ENCODE data around the gene HMG20B. TPM values are rescaled to one million over a fixed set of nuclear protein-coding genes. Genes with fewer than 3 reads are reported as not detected.

Gene HMG20B
- polyA plus RNA-seq, 1 of the 3 experiments (the other 2 are of a cell fraction), result 92.0 TPM

- Histone ChIP-seq H3K4me3 (ENCODE audit: low read depth in 2 of 2, low read length in 1 of 2) (no peak overlapping the region), H3K27me3 (ENCODE audit: insufficient read depth) (no peaks in the 10 kb centered on the region), H2AFZ (ENCODE audit: low read depth) (no peak overlapping the region), H3K27ac (ENCODE audit: low read depth in 2 of 2, low read length in 1 of 2) (no peak overlapping the region), H3K36me3 (replicated peaks in 1 of 2; ENCODE audit: control insufficient read depth in 1 of 2, insufficient read depth in 2 of 2, low read length in 1 of 2) (peaks cover 4 to 55% of the 10 kb centered on the region in 2 experiments), H3K9me3 (no peaks in the 10 kb centered on the region), H4K20me1 (ENCODE audit: insufficient read depth) (peaks cover 13% of the 10 kb centered on the region), H3K79me2 (ENCODE audit: insufficient read depth) (no peaks in the 10 kb centered on the region), H3K4me2 (no peak overlapping the region), H3K4me1 (ENCODE audit: control insufficient read depth in 1 of 2, insufficient read depth in 2 of 2, low read depth in 1 of 2, low read length in 1 of 2) (no peaks in the 10 kb centered on the region; a peak in 1 of 4 replicates), H3K9me2 (no peaks in the 10 kb centered on the region), H3F3A (replicated peaks; ENCODE audit: insufficient read depth) (no peaks in the 10 kb centered on the region), H3K9ac (no peak overlapping the region)
- ChIA-PET CTCF (interaction anchor here (1.4 kb wide), 1 partner anchor 55 kb away, joined by 3 read pairs; no protein-coding TSS in a partner anchor), POLR2A (no interaction called here)
- TF ChIP-seq MXI1 (IDR thresholded peaks at IDR 0.05; ENCODE audit: low read depth, low read length) (no peak), FOXJ3 (CRISPR knock-in tag; IDR thresholded peaks at IDR 0.05) (no peak), YY1 (IDR thresholded peaks at IDR 0.05; ENCODE audit: low read depth) (no peak), SIN3A (IDR thresholded peaks at IDR 0.05; ENCODE audit: borderline replicate concordance, low read depth, low read length) (no peak), NFIC (IDR thresholded peaks at IDR 0.05; ENCODE audit: borderline replicate concordance) (no peak), RXRA (IDR thresholded peaks at IDR 0.05; ENCODE audit: borderline replicate concordance, low read depth) (no peak), USF1 (IDR thresholded peaks at IDR 0.05; ENCODE audit: borderline replicate concordance, low read depth) (no peak), FOXM1 (IDR thresholded peaks at IDR 0.05; ENCODE audit: low read depth) (no peak), POLR2AphosphoS5 (IDR thresholded peaks at IDR 0.05; ENCODE audit: low read depth, low read length) (no peak), IRF3 (IDR thresholded peaks at IDR 0.05; ENCODE audit: low read depth, low read length) (no peak), USF2 (IDR thresholded peaks at IDR 0.05; ENCODE audit: borderline replicate concordance, low read depth, low read length) (no peak), REST (IDR thresholded peaks at IDR 0.05; ENCODE audit: low read depth, low read length) (no peak), ZBTB33 (IDR thresholded peaks at IDR 0.05; ENCODE audit: borderline replicate concordance, low read depth) (no peak), TAF1 (IDR thresholded peaks at IDR 0.05; ENCODE audit: borderline replicate concordance, low read depth, low read length) (no peak), GATA2 (CRISPR knock-in tag; IDR thresholded peaks at IDR 0.05) (no peak), EP300 (IDR thresholded peaks at IDR 0.05; ENCODE audit: borderline replicate concordance in 1 of 2, low read depth in 1 of 2, low read length in 1 of 2) (no peak)
- no peak for DNase-seq
- WGBS (ENCODE audit: low lambda C conversion rate), result 97% methylated on average over 15 of the region's 29 CpGs
Measured at GRCh38 chr19:3531716-3532115, 41.0 kb upstream of the HMG20B start.
